Measurements from ENCODE around the gene CCDC13. TPM values are rescaled to one million over a fixed set of nuclear protein-coding genes. Genes with fewer than 3 reads are reported as not detected.

CCDC13 gene
- total RNA-seq, 1 experiment from 2014 or later = 0.79 TPM

- 0 out of 2 replicates have a peak, but pooled peaks have one; percentile 24 for TF ChIP-seq ZBTB43 (CRISPR knock-in tag; IDR thresholded peaks at IDR 0.05)
- no peak for TF ChIP-seq RORB (CRISPR knock-in tag; IDR thresholded peaks at IDR 0.05)
- TF ChIP-seq ATF6 (CRISPR knock-in tag; IDR thresholded peaks at IDR 0.05) = no peak
- TF ChIP-seq ZBTB21 (CRISPR knock-in tag; IDR thresholded peaks at IDR 0.05; ENCODE audit: borderline replicate concordance) = no peak
- no peak for TF ChIP-seq USF2 (CRISPR knock-in tag; IDR thresholded peaks at IDR 0.05)
- 0 out of 2 replicates have a peak, but pooled peaks have one; percentile 36 for TF ChIP-seq FOXK1 (CRISPR knock-in tag; IDR thresholded peaks at IDR 0.05)
- TF ChIP-seq ZNF121 (CRISPR knock-in tag; IDR thresholded peaks at IDR 0.05) = no peak
- TF ChIP-seq SOX15 (CRISPR knock-in tag; IDR thresholded peaks at IDR 0.05) = no peak
- no peak for TF ChIP-seq NR3C1 (CRISPR knock-in tag; conservative IDR thresholded peaks at IDR 0.05; ENCODE audit: low read depth)
- TF ChIP-seq OVOL2 (CRISPR knock-in tag; IDR thresholded peaks at IDR 0.05; ENCODE audit: borderline replicate concordance) = no peak
- no peak for TF ChIP-seq NR1H2 (CRISPR knock-in tag; IDR thresholded peaks at IDR 0.05)
- TF ChIP-seq ERG (CRISPR knock-in tag; IDR thresholded peaks at IDR 0.05) = no peak
- no peak for TF ChIP-seq ZNF425 (CRISPR knock-in tag; conservative IDR thresholded peaks at IDR 0.05)
- TF ChIP-seq MXD4 (CRISPR knock-in tag; IDR thresholded peaks at IDR 0.05; ENCODE audit: borderline replicate concordance) = no peak
- no peak for TF ChIP-seq IRF2 (CRISPR knock-in tag; IDR thresholded peaks at IDR 0.05; ENCODE audit: borderline replicate concordance, low read depth)
- no peak for TF ChIP-seq EMX1 (CRISPR knock-in tag; IDR thresholded peaks at IDR 0.05)
- TF ChIP-seq ATF2 (CRISPR knock-in tag; IDR thresholded peaks at IDR 0.05; ENCODE audit: borderline replicate concordance, low read depth) = no peak
- TF ChIP-seq ETV6 (CRISPR knock-in tag; IDR thresholded peaks at IDR 0.05) = peak; percentile 77
- no peak for TF ChIP-seq CBFB (CRISPR knock-in tag; IDR thresholded peaks at IDR 0.05; ENCODE audit: low read depth)
- TF ChIP-seq ZNF671 (CRISPR knock-in tag; IDR thresholded peaks at IDR 0.05) = no peak
- no peak for TF ChIP-seq TEAD4 (CRISPR knock-in tag; IDR thresholded peaks at IDR 0.05)
- no peak for TF ChIP-seq MLX (CRISPR knock-in tag; IDR thresholded peaks at IDR 0.05)
- TF ChIP-seq ZNF232 (CRISPR knock-in tag; IDR thresholded peaks at IDR 0.05) = no peak
- no peak for TF ChIP-seq ZNF532 (CRISPR knock-in tag; IDR thresholded peaks at IDR 0.05; ENCODE audit: borderline replicate concordance)
- peak; percentile 76 for TF ChIP-seq MAX (CRISPR knock-in tag; IDR thresholded peaks at IDR 0.05)
Observed at GRCh38 chr3:42804106-42804830, 31.2 kb upstream of the CCDC13 start, which contains the start of gene HIGD1A (continued).

Data from WTC11 (cell line).